SK-N-SH (cell line): ENCODE measurements around the gene CD2AP.

ENCODE experiments used
- CHD2 ChIP-seq: fragments of 150-350 bp; IDR thresholded peaks from 2 replicates; pipeline ENCODE4 v1.6.1; 2018; ENCODE audit warnings: low read length; ENCODE audit not compliant: partially characterized antibody
- EZH2phosphoT487 ChIP-seq: fragments of 200-600 bp; sonication (generic); IDR thresholded peaks from 2 replicates; pipeline ENCODE4 v1.6.1; 2017; ENCODE audit warnings: low read depth, mixed run types, mild to moderate bottlenecking, antibody characterized with exemption, moderate library complexity, borderline replicate concordance
- GABPA ChIP-seq: IDR thresholded peaks from 2 replicates; pipeline ENCODE4 v1.4.0; 2012; ENCODE audit warnings: low read depth, mild to moderate bottlenecking
- JUND ChIP-seq: IDR thresholded peaks from 2 replicates; pipeline ENCODE4 v1.4.0; 2012
- RAD21 ChIP-seq: IDR thresholded peaks from 2 replicates; pipeline ENCODE4 v1.6.1; 2012; ENCODE audit warnings: mild to moderate bottlenecking, low read length
- RXRA ChIP-seq: IDR thresholded peaks from 2 replicates; pipeline ENCODE4 v1.4.0; 2012; ENCODE audit warnings: low read depth, mild to moderate bottlenecking, borderline replicate concordance
- SMC3 ChIP-seq: IDR thresholded peaks from 2 replicates; pipeline ENCODE4 v1.6.1; 2012; ENCODE audit warnings: low read depth, low read length, improper control_type of control experiment
- USF2 ChIP-seq: fragments of 150-350 bp; IDR thresholded peaks from 2 replicates; pipeline ENCODE4 v1.6.1; 2017; ENCODE audit warnings: antibody characterized with exemption, low read length, low read depth, borderline replicate concordance
- TF ChIP-seq, protein P1 (sequence below): fragments of 200-600 bp; sonication (generic); IDR thresholded peaks from 2 replicates; pipeline ENCODE4 v1.6.1; 2017; ENCODE audit warnings: antibody characterized with exemption, mild to moderate bottlenecking, moderate library complexity
- TF ChIP-seq, protein P2 (sequence below): IDR thresholded peaks from 2 replicates; pipeline ENCODE4 v1.4.0; 2012; ENCODE audit warnings: low read depth, borderline replicate concordance
- TF ChIP-seq, protein P3 (sequence below): IDR thresholded peaks from 2 replicates; pipeline ENCODE4 v1.4.0; 2012; ENCODE audit warnings: low read depth

DNA sequence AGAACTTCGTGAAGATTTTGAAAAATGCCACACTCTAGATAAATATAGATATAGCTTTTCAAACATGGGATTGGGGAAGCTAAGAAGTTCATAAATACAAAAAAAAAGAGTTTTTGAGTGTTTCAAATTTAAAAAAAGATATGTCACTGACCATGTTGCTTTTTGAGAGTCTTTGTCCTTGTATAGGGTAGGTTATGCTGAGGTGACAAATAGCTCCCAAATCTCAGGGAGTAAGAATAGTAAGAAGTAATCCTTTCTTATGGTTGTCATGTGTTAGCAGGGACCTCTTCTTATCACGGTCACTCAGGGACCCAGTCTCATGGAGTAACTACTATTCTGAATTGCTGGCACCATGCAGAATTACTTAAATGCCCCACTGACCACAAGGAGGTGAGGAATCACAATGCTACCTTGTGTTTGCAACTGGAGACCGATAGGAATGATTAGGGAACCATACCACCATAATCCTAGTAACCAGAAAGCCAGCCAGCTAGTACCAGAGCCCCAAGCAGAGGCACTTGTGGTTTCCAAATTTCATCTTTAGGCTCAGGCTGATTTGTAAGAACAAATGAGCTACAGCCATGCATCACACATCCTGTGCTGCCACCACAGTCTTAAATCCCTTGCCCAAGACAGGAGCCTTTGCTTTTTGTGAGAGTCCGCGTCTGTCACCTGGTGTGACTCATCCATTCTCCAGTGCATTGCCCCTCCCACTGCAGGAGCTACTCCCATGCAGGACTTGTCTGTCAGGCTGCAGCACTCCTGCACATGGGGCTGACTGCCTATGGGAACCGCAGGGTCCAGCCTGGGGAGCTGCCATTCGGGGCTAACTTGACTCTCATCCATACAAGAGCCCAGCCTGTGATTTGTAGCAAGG is 178.4 kb downstream of the CD2AP start:
- TF ChIP-seq, protein P1, sequence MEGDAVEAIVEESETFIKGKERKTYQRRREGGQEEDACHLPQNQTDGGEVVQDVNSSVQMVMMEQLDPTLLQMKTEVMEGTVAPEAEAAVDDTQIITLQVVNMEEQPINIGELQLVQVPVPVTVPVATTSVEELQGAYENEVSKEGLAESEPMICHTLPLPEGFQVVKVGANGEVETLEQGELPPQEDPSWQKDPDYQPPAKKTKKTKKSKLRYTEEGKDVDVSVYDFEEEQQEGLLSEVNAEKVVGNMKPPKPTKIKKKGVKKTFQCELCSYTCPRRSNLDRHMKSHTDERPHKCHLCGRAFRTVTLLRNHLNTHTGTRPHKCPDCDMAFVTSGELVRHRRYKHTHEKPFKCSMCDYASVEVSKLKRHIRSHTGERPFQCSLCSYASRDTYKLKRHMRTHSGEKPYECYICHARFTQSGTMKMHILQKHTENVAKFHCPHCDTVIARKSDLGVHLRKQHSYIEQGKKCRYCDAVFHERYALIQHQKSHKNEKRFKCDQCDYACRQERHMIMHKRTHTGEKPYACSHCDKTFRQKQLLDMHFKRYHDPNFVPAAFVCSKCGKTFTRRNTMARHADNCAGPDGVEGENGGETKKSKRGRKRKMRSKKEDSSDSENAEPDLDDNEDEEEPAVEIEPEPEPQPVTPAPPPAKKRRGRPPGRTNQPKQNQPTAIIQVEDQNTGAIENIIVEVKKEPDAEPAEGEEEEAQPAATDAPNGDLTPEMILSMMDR = no peak
- no peak for TF ChIP-seq CHD2
- TF ChIP-seq, protein P2, sequence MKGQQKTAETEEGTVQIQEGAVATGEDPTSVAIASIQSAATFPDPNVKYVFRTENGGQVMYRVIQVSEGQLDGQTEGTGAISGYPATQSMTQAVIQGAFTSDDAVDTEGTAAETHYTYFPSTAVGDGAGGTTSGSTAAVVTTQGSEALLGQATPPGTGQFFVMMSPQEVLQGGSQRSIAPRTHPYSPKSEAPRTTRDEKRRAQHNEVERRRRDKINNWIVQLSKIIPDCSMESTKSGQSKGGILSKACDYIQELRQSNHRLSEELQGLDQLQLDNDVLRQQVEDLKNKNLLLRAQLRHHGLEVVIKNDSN = no peak
- no peak for TF ChIP-seq RAD21
- no peak for TF ChIP-seq SMC3
- TF ChIP-seq JUND = no peak
- TF ChIP-seq USF2 = no peak
- TF ChIP-seq EZH2phosphoT487 = no peak
- TF ChIP-seq, protein P3, sequence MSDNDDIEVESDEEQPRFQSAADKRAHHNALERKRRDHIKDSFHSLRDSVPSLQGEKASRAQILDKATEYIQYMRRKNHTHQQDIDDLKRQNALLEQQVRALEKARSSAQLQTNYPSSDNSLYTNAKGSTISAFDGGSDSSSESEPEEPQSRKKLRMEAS = no peak
- no peak for TF ChIP-seq RXRA
- no peak for TF ChIP-seq GABPA
